ENCODE data around the gene EIPR1.

EIPR1 gene

DNA sequence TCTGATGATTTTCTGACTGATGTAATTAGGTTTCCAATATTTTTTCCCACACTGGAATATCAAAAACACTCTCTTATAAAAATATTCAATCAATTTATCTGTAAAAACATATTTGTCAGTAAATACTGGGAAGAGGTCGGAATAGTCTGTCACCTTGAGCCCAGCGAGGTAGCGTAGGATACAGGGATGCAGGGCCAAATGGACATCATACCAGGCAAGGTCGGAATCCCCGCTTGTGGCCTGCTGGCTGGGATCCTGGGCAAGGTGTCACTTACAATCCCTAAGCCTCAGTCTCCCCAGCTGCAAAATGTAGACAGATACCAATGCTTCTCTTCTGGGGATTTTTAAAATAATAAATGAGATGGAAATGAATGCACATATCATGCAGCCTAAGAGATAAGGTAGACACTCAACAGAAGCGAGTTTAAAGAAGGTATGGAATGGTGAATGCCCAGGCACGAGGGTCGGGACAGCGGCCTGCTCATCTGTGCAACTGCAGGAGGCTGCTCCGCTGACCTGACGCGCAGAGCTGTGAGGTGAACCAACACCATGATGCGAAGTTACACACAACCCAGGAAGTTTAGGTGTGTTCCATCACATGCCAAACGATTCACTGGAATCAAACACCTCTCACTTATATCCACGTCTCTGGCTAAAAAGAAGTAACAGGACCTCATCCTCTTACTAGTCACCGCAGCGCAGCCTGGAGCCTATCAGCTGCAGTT lies 98.2 kb downstream of the EIPR1 start:
- peaks cover 10% of the 10 kb centered on the region for H3K4me1 Mint-ChIP-seq
- DNase-seq, result no peak
- ATAC-seq, result no peak
- no peak overlapping the region for H3K27ac Mint-ChIP-seq
- H3K4me3 Mint-ChIP-seq, result no peak overlapping the region
- no peaks in the 10 kb centered on the region for H3K27me3 Mint-ChIP-seq
- peaks cover 37% of the 10 kb centered on the region for H3K36me3 Mint-ChIP-seq (ENCODE audit: low read depth)
- peaks cover 16% of the 10 kb centered on the region for H3K9me3 Mint-ChIP-seq

- peak; percentile 48 for ATAC-seq
- Mint-ChIP-seq H3K9me3 (peaks cover 22% of the 10 kb centered on the region), H3K4me3 (no peak overlapping the region), H3K36me3 (ENCODE audit: low read depth) (peaks cover 43% of the 10 kb centered on the region), H3K4me1 (peaks cover 10% of the 10 kb centered on the region), H3K27me3 (no peaks in the 10 kb centered on the region), H3K27ac (no peak overlapping the region)
- no peak for DNase-seq
Measured at GRCh38 chr2:3278521-3279218, 98.9 kb downstream of the EIPR1 start.

DNA sequence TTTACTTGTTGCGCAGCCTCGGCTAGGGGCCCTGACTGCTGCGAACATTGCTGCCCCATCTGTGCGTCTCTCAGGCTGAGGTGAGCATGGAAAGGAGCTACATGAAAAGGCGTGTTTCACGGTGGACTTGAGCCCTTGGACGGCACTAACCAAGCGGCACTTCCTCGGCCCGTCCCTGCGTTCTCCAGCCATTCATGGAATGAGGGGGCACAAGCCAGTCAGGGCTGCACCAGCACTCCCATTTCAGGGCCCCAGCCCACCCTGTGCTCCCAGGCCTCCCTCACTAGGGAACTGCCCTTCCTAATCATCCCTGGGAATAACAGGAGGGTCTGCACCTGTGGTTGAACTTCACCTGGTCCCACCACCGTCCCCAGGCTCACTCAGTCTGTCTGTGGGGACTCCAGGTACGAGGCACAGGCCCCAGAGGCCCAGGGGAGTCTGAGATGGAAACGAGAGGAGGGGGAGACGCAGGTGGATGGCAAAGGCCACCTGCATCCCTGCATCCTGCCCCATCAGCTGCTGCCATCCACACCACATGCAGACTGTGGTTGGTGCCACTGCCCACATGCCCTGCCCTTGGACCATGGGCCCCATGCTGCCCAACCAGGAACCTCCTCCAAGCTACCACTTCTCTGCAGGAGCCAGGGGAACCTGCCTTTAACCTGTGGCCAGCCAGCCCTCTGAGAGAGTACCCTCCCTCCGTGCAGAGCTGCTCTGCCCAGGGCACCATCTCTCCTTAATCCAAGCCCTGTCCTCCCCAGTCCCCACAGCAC lies 99.7 kb downstream of the EIPR1 start:
- no peaks in the 10 kb centered on the region for H3K27me3 Mint-ChIP-seq
- H3K36me3 Mint-ChIP-seq (ENCODE audit: low read depth), result peaks cover 47% of the 10 kb centered on the region
- DNase-seq (no peak), ATAC-seq (no peak)
- no peak overlapping the region for H3K27ac Mint-ChIP-seq
- H3K9me3 Mint-ChIP-seq, result peaks cover 22% of the 10 kb centered on the region
- no peak overlapping the region for H3K4me3 Mint-ChIP-seq
- peaks cover 10% of the 10 kb centered on the region for H3K4me1 Mint-ChIP-seq

GRCh38 chr2:3277050-3277747 lies 100.4 kb downstream of the EIPR1 start:
- ATAC-seq, result no peak
- no peak for DNase-seq
- peaks cover 54% of the 10 kb centered on the region for H3K36me3 Mint-ChIP-seq (ENCODE audit: low read depth)
- no peak overlapping the region for H3K27ac Mint-ChIP-seq
- H3K9me3 Mint-ChIP-seq, result peaks cover 29% of the 10 kb centered on the region
- no peaks in the 10 kb centered on the region for H3K27me3 Mint-ChIP-seq
- no peak overlapping the region for H3K4me3 Mint-ChIP-seq
- H3K4me1 Mint-ChIP-seq, result peaks cover 10% of the 10 kb centered on the region

- Mint-ChIP-seq H3K4me3 (no peak overlapping the region), H3K9me3 (peaks cover 36% of the 10 kb centered on the region), H3K27me3 (no peaks in the 10 kb centered on the region), H3K27ac (no peak overlapping the region), H3K36me3 (ENCODE audit: low read depth) (peaks cover 55% of the 10 kb centered on the region), H3K4me1 (no peaks in the 10 kb centered on the region)
- DNase-seq (no peak), ATAC-seq (no peak)
Measured at GRCh38 chr2:3272761-3273160, 104.9 kb downstream of the EIPR1 start.

DNA sequence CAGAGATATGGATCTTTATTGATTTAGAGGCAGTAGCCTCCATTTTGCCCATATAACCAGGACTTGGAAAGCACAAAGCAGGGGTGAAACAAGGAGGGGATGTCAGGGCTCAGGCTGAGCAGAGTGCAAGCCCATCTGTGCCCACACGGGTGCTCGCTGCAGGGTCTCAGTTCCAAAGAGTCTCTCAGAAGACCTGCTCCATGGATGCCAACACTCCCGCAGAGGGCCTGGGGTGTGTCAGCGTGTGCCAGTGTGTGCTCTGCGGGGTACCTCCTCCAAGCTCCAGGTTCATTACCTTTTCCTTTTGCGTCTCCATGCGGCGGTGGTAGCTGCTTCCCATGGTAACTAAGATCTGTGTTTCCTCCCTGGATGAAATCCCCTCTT lies 107.5 kb downstream of the EIPR1 start:
- Mint-ChIP-seq H3K27me3 (no peaks in the 10 kb centered on the region), H3K27ac (no peak overlapping the region), H3K36me3 (ENCODE audit: low read depth) (peaks cover 39% of the 10 kb centered on the region), H3K9me3 (peaks cover 26% of the 10 kb centered on the region), H3K4me3 (no peak overlapping the region), H3K4me1 (no peaks in the 10 kb centered on the region)
- no peak for DNase-seq
- no peak for ATAC-seq

GRCh38 chr2:3269425-3270094 lies 108.1 kb downstream of the EIPR1 start:
- DNase-seq (no peak), ATAC-seq (no peak)
- H3K27me3 Mint-ChIP-seq, result no peaks in the 10 kb centered on the region
- H3K4me3 Mint-ChIP-seq, result no peak overlapping the region
- H3K9me3 Mint-ChIP-seq, result peaks cover 20% of the 10 kb centered on the region
- no peak overlapping the region for H3K27ac Mint-ChIP-seq
- H3K36me3 Mint-ChIP-seq (ENCODE audit: low read depth), result peaks cover 33% of the 10 kb centered on the region
- H3K4me1 Mint-ChIP-seq, result no peaks in the 10 kb centered on the region

GRCh38 chr2:3268705-3269029 lies 109.0 kb downstream of the EIPR1 start:
- no peak for ATAC-seq
- DNase-seq, result no peak
- Mint-ChIP-seq H3K9me3 (peaks cover 14% of the 10 kb centered on the region), H3K27me3 (no peaks in the 10 kb centered on the region), H3K27ac (no peak overlapping the region), H3K4me1 (peaks cover 1% of the 10 kb centered on the region), H3K4me3 (no peak overlapping the region), H3K36me3 (ENCODE audit: low read depth) (peaks cover 27% of the 10 kb centered on the region)

DNA sequence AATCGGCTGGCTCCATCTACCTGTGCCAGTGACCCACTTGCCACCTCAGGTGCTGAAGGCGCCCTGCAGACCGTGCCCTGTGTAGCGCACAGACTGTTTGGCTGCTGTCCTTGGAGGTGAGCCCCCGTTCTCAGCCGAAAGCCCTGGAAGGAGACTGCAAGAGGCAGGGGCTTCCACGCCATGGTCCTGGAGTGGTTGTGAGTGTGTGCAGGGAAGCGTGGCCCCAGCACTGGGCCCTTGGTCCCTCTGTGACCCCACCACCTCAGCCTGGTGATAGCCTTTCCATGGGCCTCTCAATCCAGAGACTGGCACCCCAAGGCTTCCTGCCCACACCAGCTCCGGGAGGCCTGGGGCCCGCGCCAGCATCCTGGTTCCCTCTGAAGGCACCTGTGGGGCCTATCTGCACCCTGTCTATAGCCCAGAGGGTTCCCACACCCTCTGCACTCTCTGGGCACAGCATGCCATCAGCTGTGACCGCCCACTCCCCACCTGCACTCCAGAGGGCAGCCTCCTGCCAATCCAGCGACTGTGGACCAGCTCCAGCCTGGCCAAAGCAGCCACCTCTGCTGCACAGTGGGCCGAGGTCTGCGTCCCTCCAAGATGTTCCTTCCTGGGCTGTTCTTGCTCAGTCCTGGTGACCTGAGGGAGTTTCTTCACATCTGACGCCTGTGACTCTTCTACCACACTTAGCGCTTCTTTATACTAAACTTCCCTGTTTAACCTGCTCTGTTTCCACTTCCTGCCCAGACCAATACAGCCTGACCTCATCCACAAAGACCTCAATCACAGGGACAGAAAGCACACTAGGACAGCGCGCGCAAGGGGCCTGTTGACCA lies 109.5 kb downstream of the EIPR1 start:
- H3K27me3 Mint-ChIP-seq, result no peaks in the 10 kb centered on the region
- H3K4me1 Mint-ChIP-seq, result peaks cover 1% of the 10 kb centered on the region
- H3K36me3 Mint-ChIP-seq (ENCODE audit: low read depth), result peaks cover 23% of the 10 kb centered on the region
- no peak overlapping the region for H3K4me3 Mint-ChIP-seq
- DNase-seq (no peak), ATAC-seq (no peak)
- H3K27ac Mint-ChIP-seq, result no peak overlapping the region
- peaks cover 14% of the 10 kb centered on the region for H3K9me3 Mint-ChIP-seq

DNA sequence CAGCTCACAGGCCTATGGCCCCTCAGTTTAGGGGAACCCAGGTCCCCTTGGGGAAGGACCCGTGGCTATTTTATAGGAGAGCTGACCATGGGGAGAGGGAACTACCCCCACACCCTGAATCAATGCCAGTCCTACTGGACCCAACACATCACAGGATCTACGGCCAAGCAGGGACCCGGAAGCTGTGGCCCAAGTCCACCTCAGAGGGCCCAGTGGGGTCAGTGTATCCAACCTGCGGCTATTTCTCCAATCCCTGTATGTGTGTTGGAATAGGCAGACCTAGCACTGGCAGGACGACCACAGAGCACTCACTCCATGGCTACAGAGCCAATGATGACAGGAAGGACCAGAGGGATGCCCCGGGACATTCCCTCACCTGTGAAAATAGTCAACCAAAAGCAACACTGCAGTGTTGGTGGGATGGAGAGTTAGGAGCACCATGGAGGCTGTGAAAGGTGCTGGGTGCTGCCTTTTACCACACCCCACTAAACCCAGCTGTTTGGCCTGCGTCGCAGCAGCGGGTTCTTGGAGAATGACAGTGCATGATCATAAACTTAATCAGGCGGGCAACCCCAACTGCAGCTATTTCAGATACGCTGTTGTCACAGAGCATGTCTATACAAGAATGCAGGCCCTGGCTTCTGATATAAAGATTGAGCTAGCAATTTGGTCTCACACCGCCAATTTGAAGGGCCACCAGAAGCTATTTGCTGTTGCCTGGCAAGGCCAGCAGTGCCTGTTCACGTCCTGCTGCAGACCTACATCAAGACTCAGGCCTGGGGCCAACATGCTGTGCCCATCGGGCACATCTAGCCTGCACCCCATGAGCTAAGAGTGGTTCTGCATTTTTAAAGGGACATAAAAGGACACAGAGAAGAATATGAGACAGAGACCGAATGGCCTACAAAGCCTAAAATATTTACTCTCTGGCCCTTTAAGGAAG lies 110.4 kb downstream of the EIPR1 start:
- no peak overlapping the region for H3K27ac Mint-ChIP-seq
- no peaks in the 10 kb centered on the region for H3K27me3 Mint-ChIP-seq
- H3K4me3 Mint-ChIP-seq, result no peak overlapping the region
- DNase-seq, result no peak
- ATAC-seq, result no peak
- H3K36me3 Mint-ChIP-seq (ENCODE audit: low read depth), result peaks cover 16% of the 10 kb centered on the region
- H3K4me1 Mint-ChIP-seq, result peaks cover 1% of the 10 kb centered on the region
- H3K9me3 Mint-ChIP-seq, result peaks cover 7% of the 10 kb centered on the region

GRCh38 chr2:3265981-3266924 lies 111.4 kb downstream of the EIPR1 start:
- DNase-seq, result no peak
- peaks cover 1% of the 10 kb centered on the region for H3K4me1 Mint-ChIP-seq
- peaks cover 5% of the 10 kb centered on the region for H3K9me3 Mint-ChIP-seq
- H3K27me3 Mint-ChIP-seq, result no peaks in the 10 kb centered on the region
- no peak overlapping the region for H3K27ac Mint-ChIP-seq
- H3K36me3 Mint-ChIP-seq (ENCODE audit: low read depth), result peaks cover 15% of the 10 kb centered on the region
- no peak for ATAC-seq
- no peak overlapping the region for H3K4me3 Mint-ChIP-seq

DNA sequence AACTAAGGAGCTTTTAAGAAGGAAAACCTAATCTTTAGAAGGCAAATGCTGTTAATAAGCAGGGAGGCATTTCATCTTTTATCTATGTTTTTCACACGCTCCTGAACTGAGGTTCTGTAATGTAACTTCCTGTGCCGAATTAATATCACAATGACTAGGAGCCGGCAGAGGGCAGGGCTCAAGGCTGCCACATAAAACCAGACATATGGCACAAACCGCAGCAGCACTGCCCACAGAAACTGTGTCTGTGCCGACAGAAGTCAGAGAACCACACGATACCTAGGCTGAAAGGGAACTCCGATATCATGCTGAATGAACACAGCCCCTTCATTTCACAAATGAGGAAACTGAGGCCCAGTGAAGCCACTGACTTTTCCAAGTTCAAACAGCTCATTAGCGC lies 112.1 kb downstream of the EIPR1 start:
- no peak overlapping the region for H3K4me3 Mint-ChIP-seq
- H3K9me3 Mint-ChIP-seq, result no peaks in the 10 kb centered on the region
- H3K4me1 Mint-ChIP-seq, result peaks cover 1% of the 10 kb centered on the region
- no peaks in the 10 kb centered on the region for H3K27me3 Mint-ChIP-seq
- no peak overlapping the region for H3K27ac Mint-ChIP-seq
- ATAC-seq, result no peak
- no peak for DNase-seq
- peaks cover 7% of the 10 kb centered on the region for H3K36me3 Mint-ChIP-seq (ENCODE audit: low read depth)

Measured in activated naive CD8-positive, alpha-beta T cell treated with anti-CD3 and anti-CD28 coated beads, Interleukin-2, amount 50 U/mL, for 24 hours (primary cell).